Fibroblast of lung (primary cell): ENCODE measurements around the gene NLRP1. TPM values are rescaled to one million over a fixed set of nuclear protein-coding genes. Genes with fewer than 3 reads are reported as not detected.

Source experiments
- DNase-seq, 2 donors: peaks; one replicate each; pipeline versions ENCODE4 v3.0.0 to v3.0.0-alpha.2; 2010; ENCODE audit warnings: low read depth in 2 of 2
- H2AFZ ChIP-seq: 2 replicates; pipeline ENCODE4 v1.5.1; 2012; ENCODE audit warnings: low read length, control low read depth, inconsistent platforms
- H3K27ac ChIP-seq: 2 replicates; pipeline ENCODE4 v1.5.1; 2011; ENCODE audit warnings: low read length, control low read depth; ENCODE audit not compliant: insufficient read depth
- H3K27me3 ChIP-seq: 2 replicates; pipeline ENCODE4 v1.5.1; 2011; ENCODE audit warnings: mild to moderate bottlenecking, low read length; ENCODE audit not compliant: control insufficient read depth, insufficient read depth
- H3K36me3 ChIP-seq: 2 replicates; pipeline ENCODE4 v1.5.1; 2011; ENCODE audit warnings: low read length; ENCODE audit not compliant: control insufficient read depth, insufficient read depth
- H3K4me1 ChIP-seq: 2 replicates; pipeline ENCODE4 v1.5.1; 2011; ENCODE audit warnings: low read length; ENCODE audit not compliant: control insufficient read depth, insufficient read depth; ENCODE audit errors: extremely low read depth
- H3K4me2 ChIP-seq: 2 replicates; pipeline ENCODE4 v1.5.1; 2011; ENCODE audit warnings: low read length, control low read depth; ENCODE audit not compliant: insufficient read depth; ENCODE audit errors: extremely low read depth
- H3K4me3 ChIP-seq, 4 experiments: fragments of 200-600 bp in 1 of 4; sonication (generic) in 1 of 4; replicated peaks in 1 of 4; 2 replicates each; pipeline ENCODE4 v1.5.1; 2011 to 2016; ENCODE audit warnings: low read length in 4 of 4, low read depth in 3 of 4, mild to moderate bottlenecking in 3 of 4, control low read depth in 2 of 4, inconsistent platforms in 1 of 4, mixed read lengths in 1 of 4; ENCODE audit not compliant: insufficient read depth in 1 of 4; ENCODE audit errors: control extremely low read depth in 1 of 4
- H3K79me2 ChIP-seq: 2 replicates; pipeline ENCODE4 v1.5.1; 2012; ENCODE audit warnings: mild to moderate bottlenecking, low read length, inconsistent platforms; ENCODE audit not compliant: control insufficient read depth, insufficient read depth
- H3K9ac ChIP-seq: 2 replicates; pipeline ENCODE4 v1.5.1; 2011; ENCODE audit warnings: mild to moderate bottlenecking, low read length, control low read depth; ENCODE audit not compliant: insufficient read depth
- H3K9me3 ChIP-seq: 2 replicates; pipeline ENCODE4 v1.5.1; 2012; ENCODE audit warnings: low read depth, low read length; ENCODE audit not compliant: control insufficient read depth, insufficient read depth
- H4K20me1 ChIP-seq: 2 replicates; pipeline ENCODE4 v1.5.1; 2011; ENCODE audit warnings: low read length; ENCODE audit not compliant: control insufficient read depth, insufficient read depth; ENCODE audit errors: extremely low read depth
- CTCF ChIP-seq, 2 donors: IDR thresholded peaks in 1 of 2; conservative IDR thresholded peaks in 1 of 2; 1 replicate in 1 of 2; 2 replicates in 1 of 2; pipeline ENCODE4 v1.5.1; 2011 to 2012; ENCODE audit warnings: low read length in 2 of 2, control low read depth in 1 of 2, inconsistent platforms in 1 of 2, low read depth in 1 of 2, mild to moderate bottlenecking in 1 of 2
- EZH2 ChIP-seq: IDR thresholded peaks from 2 replicates; pipeline ENCODE4 v1.5.1; 2012; ENCODE audit warnings: low read length, control low read depth, mild to moderate bottlenecking; ENCODE audit errors: missing control alignments
- polyA plus RNA-seq, 2 donors: library from polyadenylated mRNA; depleted of rRNA in 1 of 2; stranded (reverse) in 1 of 2; unstranded in 1 of 2; fragments of >200 nt; gene quantifications; 2 replicates each; pipeline ENCODE4 v1.2.1, GENCODE V29; 2011 to 2012; ENCODE audit warnings: missing spikeins in 1 of 2
- total RNA-seq: library from RNA; depleted of rRNA; stranded (reverse); fragments of >200 nt; gene quantifications from 2 replicates; pipeline ENCODE4 v1.2.1, GENCODE V29; 2014

Gene NLRP1
- total and polyA plus RNA-seq, 2 donors (not counting 1 experiment from before 2014, with no cell fraction given): 22.1 to 23.1 TPM

DNA sequence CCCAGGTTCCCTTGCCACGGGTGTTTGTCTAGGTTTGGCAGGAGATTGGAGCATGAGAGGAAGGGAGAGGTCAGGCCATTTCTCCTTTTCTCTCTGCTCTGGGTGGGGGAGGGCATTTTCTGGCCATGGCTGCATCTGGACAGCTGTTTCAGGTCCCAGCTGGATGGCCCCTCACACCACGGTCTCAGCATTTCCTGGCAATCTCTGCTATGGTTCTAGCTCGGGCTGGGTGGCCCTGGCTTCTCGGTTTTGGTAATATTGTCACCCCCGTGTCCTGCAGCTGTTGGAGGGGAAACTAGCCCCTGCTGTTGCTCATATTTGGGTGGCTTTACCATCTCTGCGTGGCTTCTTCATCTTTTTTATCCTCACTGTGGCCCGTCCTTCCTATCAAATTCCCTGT lies 11.5 kb upstream of the NLRP1 start:
- H3K9ac ChIP-seq: no peak overlapping the region
- H2AFZ ChIP-seq: no peak overlapping the region
- H3K27ac ChIP-seq: no peak overlapping the region
- no peak for TF ChIP-seq EZH2
- no peak for TF ChIP-seq CTCF (conservative IDR thresholded peaks at IDR 0.05 in 1 of 2, IDR thresholded peaks at IDR 0.05 in 1 of 2; ENCODE audit: low read depth in 1 of 2, low read length in 2 of 2)
- H3K4me1 ChIP-seq: no peaks in the 10 kb centered on the region
- no peaks in the 10 kb centered on the region for H3K36me3 ChIP-seq
- H3K9me3 ChIP-seq: no peaks in the 10 kb centered on the region
- DNase-seq: no peak
- no peaks in the 10 kb centered on the region for H4K20me1 ChIP-seq
- H3K79me2 ChIP-seq: no peaks in the 10 kb centered on the region
- H3K4me2 ChIP-seq: no peak overlapping the region
- H3K27me3 ChIP-seq: peaks cover 14% of the 10 kb centered on the region
- H3K4me3 ChIP-seq: no peak overlapping the region

DNA sequence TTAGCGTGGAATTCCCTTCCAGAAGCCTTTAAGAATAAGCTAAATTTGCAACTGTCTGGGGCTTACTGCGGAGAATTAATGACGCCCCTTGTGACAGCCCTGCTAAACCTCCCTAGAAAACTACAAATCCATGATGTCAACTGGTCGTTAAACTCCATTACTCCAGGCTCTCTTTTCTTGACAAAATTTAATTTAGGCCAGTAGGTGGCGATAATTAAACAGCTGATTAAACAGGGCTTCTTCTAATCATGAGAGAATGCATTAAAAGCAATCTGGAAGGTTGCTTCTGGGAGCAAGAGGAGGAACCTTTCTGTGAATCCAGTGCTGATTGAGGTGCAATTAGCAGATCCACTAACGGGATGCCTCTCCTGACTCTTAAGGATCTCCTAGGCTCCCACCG lies 8.1 kb upstream of the NLRP1 start:
- no peaks in the 10 kb centered on the region for H3K9me3 ChIP-seq
- H2AFZ ChIP-seq: no peak overlapping the region
- H3K9ac ChIP-seq: no peak overlapping the region
- TF ChIP-seq EZH2: no peak
- TF ChIP-seq CTCF (conservative IDR thresholded peaks at IDR 0.05 in 1 of 2, IDR thresholded peaks at IDR 0.05 in 1 of 2; ENCODE audit: low read depth in 1 of 2, low read length in 2 of 2): peak; percentile 39 to 46
- peaks cover 8% of the 10 kb centered on the region for H3K27me3 ChIP-seq
- no peaks in the 10 kb centered on the region for H3K4me1 ChIP-seq
- no peaks in the 10 kb centered on the region for H3K79me2 ChIP-seq
- no peaks in the 10 kb centered on the region for H4K20me1 ChIP-seq
- no peaks in the 10 kb centered on the region for H3K36me3 ChIP-seq
- H3K4me2 ChIP-seq: no peak overlapping the region
- peak; percentile 27 to 63 for DNase-seq
- no peak overlapping the region for H3K4me3 ChIP-seq
- H3K27ac ChIP-seq: no peak overlapping the region

DNA sequence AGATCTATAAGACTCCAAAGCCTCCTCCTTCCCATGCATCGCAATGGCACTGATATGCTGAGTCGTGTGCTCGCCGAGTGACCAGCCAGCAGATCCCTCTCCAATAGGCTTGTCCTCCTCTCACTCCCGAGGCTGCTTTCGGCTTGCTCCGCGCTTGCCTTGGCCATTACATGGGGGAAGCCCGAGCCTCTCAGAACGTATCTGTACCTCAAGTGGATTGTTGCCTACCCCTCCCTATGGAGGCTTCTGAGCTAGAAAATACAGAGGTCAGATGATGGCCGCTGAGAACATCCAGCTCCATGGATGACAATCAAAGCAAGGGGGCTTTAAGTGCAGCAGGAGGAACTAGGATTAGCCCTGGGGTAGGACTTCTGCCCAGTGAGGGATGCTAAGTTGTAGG lies 7.7 kb upstream of the NLRP1 start:
- Histone ChIP-seq H3K36me3 (no peaks in the 10 kb centered on the region), H4K20me1 (no peaks in the 10 kb centered on the region)

More for the DNA sequence above, 7.7 kb upstream of the NLRP1 start:
- no peak overlapping the region for H2AFZ ChIP-seq
- no peak overlapping the region for H3K27ac ChIP-seq
- H3K4me3 ChIP-seq: no peak overlapping the region
- DNase-seq: no peak
- no peak overlapping the region for H3K4me2 ChIP-seq
- H3K4me1 ChIP-seq: no peaks in the 10 kb centered on the region
- no peak overlapping the region for H3K9ac ChIP-seq
- TF ChIP-seq EZH2: no peak
- no peak for TF ChIP-seq CTCF (conservative IDR thresholded peaks at IDR 0.05 in 1 of 2, IDR thresholded peaks at IDR 0.05 in 1 of 2; ENCODE audit: low read depth in 1 of 2, low read length in 2 of 2)
- H3K27me3 ChIP-seq: peaks cover 8% of the 10 kb centered on the region
- H3K9me3 ChIP-seq: no peaks in the 10 kb centered on the region
- no peaks in the 10 kb centered on the region for H3K79me2 ChIP-seq
